Activated naive CD8-positive, alpha-beta T cell treated with anti-CD3 and anti-CD28 coated beads, Interleukin-2, amount 50 U/mL, for 24 hours (primary cell): Measurements from ENCODE around the gene DUSP2.
"Not testable (repeated sequence)": the region's sequence is repeated elsewhere in the genome, so short reads cannot be mapped to it uniquely, and the experiment has no call there.

Source experiments
- ATAC-seq: fragments of 150-1000 bp; cut with Tn5 transposase; one replicate; pipeline ENCODE4 v1.10.0; 2021
- DNase-seq: peaks from one replicate; pipeline ENCODE4 v3.0.0; 2021
- H3K27ac Mint-ChIP-seq: one replicate; pipeline ENCODE4 v1.8.0; 2021; ENCODE audit warnings: mild to moderate bottlenecking, mixed read lengths
- H3K27me3 Mint-ChIP-seq: one replicate; pipeline ENCODE4 v1.8.0; 2021; ENCODE audit warnings: mixed read lengths
- H3K36me3 Mint-ChIP-seq: one replicate; pipeline ENCODE4 v1.8.0; 2021; ENCODE audit warnings: low read depth, mixed read lengths
- H3K4me1 Mint-ChIP-seq: one replicate; pipeline ENCODE4 v1.8.0; 2021; ENCODE audit warnings: mixed read lengths
- H3K4me3 Mint-ChIP-seq: one replicate; pipeline ENCODE4 v1.8.0; 2021; ENCODE audit warnings: mild to moderate bottlenecking, moderate library complexity, mixed read lengths
- H3K9me3 Mint-ChIP-seq: one replicate; pipeline ENCODE4 v1.8.0; 2021; ENCODE audit warnings: mixed read lengths

DUSP2 gene

DNA sequence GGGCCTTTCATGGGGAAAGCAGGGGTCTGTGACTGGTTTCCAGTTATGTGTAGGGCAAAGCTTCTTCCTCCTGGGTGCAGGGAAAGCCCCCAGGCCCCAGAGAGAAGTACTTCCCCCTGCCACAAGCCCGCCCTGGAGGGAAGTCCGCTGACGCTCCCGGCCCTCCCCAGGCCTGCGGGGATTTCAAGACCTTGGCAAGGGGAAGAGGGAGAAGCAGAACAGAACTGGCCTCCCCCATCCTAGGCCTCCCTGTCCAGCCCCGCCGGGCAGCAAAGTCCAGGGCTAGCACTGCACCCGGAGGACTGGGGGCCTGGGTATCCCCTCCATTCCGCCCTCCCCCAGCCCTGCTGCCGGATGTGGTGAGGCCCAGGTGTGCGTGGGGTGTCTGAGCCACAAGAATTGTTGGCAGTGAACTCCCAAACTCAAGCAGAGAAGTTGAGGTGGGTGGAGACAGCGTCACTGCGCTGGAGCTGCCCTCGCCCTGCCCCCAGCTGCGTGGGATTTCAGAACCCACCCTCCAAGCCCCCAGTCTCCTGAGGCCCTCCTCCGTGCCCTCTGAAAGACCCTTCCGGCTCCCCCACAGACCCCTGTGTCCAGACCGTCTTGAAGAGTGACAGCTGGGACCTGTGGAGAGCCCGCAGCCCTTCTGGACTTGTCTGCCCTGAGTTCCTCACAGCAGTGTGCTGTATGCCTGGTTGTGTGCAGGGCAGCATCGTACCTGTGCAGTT lies 1.1 kb upstream of the DUSP2 start:
- Mint-ChIP-seq H3K27me3 (peaks cover 2% of the 10 kb centered on the region), H3K9me3 (no peaks in the 10 kb centered on the region), H3K4me1 (peaks cover 68% of the 10 kb centered on the region), H3K4me3 (peak overlapping the region; percentile 86), H3K27ac (peak overlapping the region; percentile 98), H3K36me3 (peaks cover 33% of the 10 kb centered on the region)
- ATAC-seq (peak; percentile 17), DNase-seq (peak; percentile 91)

DNA sequence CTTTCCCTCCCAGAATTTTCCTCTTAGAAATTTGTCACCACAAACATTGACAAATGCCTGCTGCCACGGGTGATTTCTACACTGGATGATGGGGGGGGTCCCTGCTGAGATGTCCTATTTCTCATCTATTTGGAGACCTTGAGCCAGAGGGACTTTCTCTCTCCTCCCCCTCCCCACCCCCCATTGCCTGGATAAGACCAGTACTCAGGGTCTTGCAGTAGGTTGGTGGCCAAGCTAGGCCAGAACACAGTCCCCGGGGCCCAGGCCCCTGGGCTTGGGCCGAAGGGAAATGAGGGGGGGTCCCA lies 560 bp upstream of the DUSP2 start:
- H3K4me1 Mint-ChIP-seq, result peaks cover 68% of the 10 kb centered on the region
- DNase-seq (no peak), ATAC-seq (no peak)
- peak overlapping the region; percentile 98 for H3K27ac Mint-ChIP-seq
- peaks cover 33% of the 10 kb centered on the region for H3K36me3 Mint-ChIP-seq
- H3K9me3 Mint-ChIP-seq, result no peaks in the 10 kb centered on the region
- H3K4me3 Mint-ChIP-seq, result peak overlapping the region; percentile 86
- peaks cover 2% of the 10 kb centered on the region for H3K27me3 Mint-ChIP-seq

DNA sequence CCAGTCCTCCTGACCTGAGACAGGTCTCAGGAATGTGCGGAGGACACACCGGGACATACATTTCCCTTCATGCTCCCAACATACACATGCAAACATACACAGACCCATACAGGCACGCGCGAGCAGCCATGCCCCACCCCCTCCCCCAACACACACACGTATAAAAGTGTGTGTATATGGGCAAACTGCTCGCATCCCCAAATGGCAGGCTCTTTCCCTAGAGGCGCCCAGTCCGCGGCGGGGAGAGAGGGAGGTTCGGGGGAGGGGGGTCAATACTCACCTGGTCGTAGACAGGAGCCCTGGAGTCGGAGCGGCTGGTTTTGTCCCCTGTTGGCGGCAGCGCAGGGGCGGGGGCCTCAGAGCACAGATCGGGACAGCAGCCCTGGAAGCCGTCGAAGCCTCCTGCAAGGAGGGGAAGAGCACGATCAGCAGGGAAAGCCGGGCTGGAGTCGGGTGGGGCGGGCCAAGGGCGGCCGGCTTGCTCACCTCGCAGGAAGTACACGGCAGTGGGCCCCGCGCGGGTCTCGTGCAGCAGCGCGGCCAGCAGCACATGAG lies 682 bp downstream of the DUSP2 start:
- peaks cover 65% of the 10 kb centered on the region for H3K4me1 Mint-ChIP-seq
- peak overlapping the region; percentile 94 for H3K4me3 Mint-ChIP-seq
- DNase-seq, result peak; percentile 56
- H3K9me3 Mint-ChIP-seq, result no peaks in the 10 kb centered on the region
- peaks cover 34% of the 10 kb centered on the region for H3K36me3 Mint-ChIP-seq
- H3K27ac Mint-ChIP-seq, result peak overlapping the region; percentile 97
- peaks cover 2% of the 10 kb centered on the region for H3K27me3 Mint-ChIP-seq
- no peak for ATAC-seq

DNA sequence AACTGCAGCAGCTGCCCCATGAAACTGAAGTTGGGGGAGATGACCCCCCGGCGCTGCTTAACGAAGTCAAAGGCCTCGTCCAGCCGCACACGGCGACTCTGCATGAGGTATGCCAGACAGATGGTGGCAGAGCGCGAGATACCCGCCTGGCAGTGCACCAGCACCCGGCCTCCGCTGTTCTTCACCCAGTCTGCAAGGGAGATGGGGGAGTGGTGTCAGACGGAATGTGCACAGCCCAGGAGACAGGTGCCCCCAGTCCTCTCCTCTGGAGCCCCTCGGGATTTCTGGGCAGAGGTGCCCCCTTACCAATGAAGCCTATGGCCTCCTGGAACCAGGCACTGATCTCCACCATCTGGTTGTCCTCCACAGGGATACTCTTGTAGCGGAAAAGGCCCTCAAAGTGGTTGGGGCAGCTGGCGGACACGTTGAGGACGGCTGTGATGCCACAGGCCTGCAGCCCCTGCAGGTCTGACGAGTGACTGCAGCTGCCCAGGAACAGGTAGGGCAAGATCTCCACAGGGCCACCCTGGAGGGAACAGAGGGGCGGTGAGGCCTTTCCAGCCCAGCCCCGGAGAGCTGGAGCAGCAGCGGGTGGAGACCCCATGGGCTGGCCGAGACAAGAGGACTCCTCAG lies 1.3 kb downstream of the DUSP2 start:
- Mint-ChIP-seq H3K4me3 (peak overlapping the region; percentile 94), H3K36me3 (peaks cover 34% of the 10 kb centered on the region), H3K27ac (peak overlapping the region; percentile 97), H3K4me1 (peaks cover 65% of the 10 kb centered on the region), H3K27me3 (peaks cover 2% of the 10 kb centered on the region), H3K9me3 (no peaks in the 10 kb centered on the region)
- ATAC-seq (no peak), DNase-seq (no peak)

DNA sequence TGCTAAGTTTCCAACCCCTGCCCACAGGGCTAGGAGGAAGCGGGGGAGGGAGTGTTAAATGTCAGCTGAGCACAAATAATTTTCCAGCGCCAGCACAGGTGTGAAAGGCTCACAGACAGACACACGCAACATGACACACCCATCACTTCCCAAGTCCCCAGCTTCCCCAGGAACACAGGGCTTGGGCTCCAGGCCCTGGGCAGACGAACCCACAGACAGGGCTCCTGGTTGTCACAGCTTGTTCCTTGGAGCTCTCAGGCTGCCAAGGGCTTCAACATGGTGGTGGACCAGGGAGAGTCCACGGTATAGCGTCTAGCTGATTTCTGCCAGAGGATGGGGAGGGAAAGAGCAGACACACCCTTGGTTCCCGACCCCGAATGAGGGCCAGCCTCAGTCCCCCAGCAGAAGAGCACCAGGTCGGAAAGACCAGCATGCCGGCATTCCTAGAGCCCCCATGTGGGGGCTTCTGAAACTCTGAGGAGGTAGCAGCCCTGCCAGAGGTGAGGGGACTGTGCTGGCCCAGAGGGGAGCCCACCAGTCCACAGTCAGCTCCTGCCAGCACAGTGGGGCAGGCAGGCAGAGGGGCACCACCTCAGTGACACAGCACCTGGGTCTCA lies 1.9 kb downstream of the DUSP2 start:
- H3K27ac Mint-ChIP-seq, result peak overlapping the region; percentile 97
- DNase-seq (no peak), ATAC-seq (no peak)
- peak overlapping the region; percentile 94 for H3K4me3 Mint-ChIP-seq
- H3K27me3 Mint-ChIP-seq, result peaks cover 2% of the 10 kb centered on the region
- H3K36me3 Mint-ChIP-seq, result peaks cover 34% of the 10 kb centered on the region
- peaks cover 62% of the 10 kb centered on the region for H3K4me1 Mint-ChIP-seq
- H3K9me3 Mint-ChIP-seq, result no peaks in the 10 kb centered on the region

DNA sequence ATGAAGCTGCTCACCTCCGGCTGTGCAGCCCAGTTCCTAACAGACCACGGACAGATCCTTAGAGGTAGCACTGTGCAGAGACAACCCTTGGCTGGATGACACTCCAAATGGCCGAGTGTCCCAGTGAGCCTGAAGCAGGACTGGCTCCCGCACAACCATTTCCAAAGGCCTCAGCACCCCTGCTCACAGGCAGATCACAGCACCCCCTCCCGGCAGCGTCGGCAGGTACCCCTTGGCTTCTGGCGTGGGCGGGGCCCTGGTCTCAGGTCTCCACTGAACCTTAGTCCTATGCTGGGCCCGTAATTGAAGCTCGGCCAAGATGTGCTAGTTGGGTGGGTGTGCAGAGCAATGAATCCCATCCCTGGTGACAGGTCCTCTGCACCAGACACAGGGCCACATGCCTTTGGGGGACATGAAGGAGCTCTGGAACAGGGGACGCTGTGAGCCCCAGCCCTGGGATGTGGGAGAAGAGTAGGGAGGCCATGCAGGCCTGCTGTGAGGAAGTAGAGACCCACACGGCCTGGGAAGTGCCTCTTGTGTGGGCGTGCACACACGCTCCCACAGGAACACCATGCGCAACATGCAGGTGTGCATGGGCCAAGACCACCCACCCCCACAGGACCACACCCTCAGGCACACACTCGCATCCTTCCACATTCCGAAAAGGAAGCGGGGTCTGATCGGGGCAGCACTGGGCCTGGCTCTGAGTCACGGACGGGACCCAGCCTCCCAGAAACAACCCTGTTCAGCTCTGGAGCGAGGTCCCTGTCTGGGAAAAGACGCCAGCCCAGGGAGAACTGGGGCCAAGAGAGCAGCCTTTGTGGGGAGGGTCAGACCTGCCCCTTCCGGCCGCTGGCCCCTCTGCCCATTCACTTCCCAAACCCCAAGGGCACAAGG lies 2.8 kb downstream of the DUSP2 start:
- no peaks in the 10 kb centered on the region for H3K9me3 Mint-ChIP-seq
- H3K4me3 Mint-ChIP-seq, result peak overlapping the region; percentile 94
- DNase-seq, result peak; percentile 86
- H3K27ac Mint-ChIP-seq, result peak overlapping the region; percentile 97
- H3K4me1 Mint-ChIP-seq, result peaks cover 55% of the 10 kb centered on the region
- H3K36me3 Mint-ChIP-seq, result peaks cover 34% of the 10 kb centered on the region
- ATAC-seq, result peak; percentile 10
- H3K27me3 Mint-ChIP-seq, result peaks cover 2% of the 10 kb centered on the region

DNA sequence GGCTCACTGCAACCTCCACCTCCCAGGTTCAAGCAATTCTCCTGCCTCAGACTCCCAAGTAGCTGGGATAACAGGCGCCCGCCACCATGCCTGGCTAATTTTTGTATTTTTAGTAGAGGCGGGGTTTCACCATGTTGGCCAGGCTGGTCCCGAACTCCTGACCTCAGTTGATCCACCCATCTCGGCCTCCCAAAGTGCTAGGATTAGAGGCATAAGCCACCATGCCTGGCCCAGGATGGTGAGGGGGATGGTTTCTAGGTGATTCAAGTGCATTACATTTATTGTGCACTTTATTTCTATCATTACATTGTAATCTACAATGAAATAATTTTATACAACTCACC lies 3.6 kb downstream of the DUSP2 start:
- ATAC-seq, H3K9me3 Mint-ChIP-seq, DNase-seq, H3K27me3 Mint-ChIP-seq: not testable (repeated sequence)
- peaks cover 34% of the 10 kb centered on the region for H3K36me3 Mint-ChIP-seq
- peak overlapping the region; percentile 97 for H3K27ac Mint-ChIP-seq
- H3K4me3 Mint-ChIP-seq, result peak overlapping the region; percentile 94
- peaks cover 46% of the 10 kb centered on the region for H3K4me1 Mint-ChIP-seq

DNA sequence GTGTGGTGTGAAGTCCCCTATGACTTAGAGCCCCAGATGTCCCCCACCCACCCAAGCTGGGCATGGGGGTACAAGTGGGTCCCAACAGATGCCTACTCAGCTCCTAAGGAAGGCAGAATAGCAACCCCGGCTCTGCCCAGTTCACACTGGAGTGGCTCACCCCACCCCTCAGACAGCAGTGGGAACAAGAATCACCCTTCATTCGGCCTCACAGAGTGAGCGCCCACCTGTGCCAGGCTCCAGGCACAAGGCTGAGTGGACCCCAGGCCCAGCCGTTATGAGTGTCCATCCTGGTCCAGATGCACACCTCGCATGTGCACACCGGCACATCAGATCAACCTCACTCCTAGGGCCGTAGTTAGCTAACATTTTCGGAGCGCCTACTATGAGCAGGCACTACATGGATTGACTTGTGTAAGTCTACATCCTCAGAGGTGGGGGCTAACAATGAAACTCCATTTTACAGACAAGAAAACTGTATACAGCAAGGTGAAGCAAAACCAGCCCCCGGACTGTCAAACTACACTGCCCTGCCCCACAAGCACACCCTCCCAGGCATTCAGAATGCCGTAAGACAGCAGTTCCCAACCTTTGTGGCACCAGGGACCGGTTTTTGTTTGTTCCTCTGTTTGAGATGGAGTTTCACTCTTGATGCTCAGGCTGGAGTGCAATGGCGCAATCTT lies 4.2 kb downstream of the DUSP2 start:
- Mint-ChIP-seq H3K9me3 (no peaks in the 10 kb centered on the region), H3K36me3 (peaks cover 33% of the 10 kb centered on the region), H3K4me3 (peak overlapping the region; percentile 94), H3K27me3 (no peaks in the 10 kb centered on the region), H3K27ac (peak overlapping the region; percentile 18), H3K4me1 (peaks cover 42% of the 10 kb centered on the region)
- DNase-seq, result no peak
- ATAC-seq, result no peak

DNA sequence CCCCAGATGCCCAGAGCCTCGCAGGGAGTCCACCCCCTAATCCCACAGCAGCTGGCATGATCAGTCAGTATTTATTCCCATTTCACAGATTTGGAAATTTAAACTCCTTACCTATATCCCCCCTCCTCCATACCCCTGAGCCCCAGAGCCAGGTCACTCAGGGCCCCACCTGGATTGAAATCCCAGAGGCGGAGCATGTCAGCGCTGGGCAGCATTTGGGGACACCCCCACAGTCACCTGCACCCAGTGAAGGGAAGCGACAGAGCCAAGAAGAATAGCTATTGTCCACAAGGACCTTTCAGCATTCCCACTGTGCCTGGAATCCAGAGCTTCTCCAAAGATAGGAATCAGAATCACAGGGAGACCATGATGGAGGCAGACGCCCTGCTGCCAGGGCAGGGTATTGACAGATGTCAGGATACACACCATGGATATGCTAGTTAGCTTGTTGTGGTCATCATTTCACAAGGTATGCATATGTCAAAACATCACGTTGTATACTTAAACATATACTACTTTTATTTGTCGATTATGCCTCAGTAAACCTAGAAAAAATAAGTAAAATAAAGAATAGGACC lies 6.0 kb downstream of the DUSP2 start:
- no peaks in the 10 kb centered on the region for H3K9me3 Mint-ChIP-seq
- peak overlapping the region; percentile 34 for H3K4me3 Mint-ChIP-seq
- peaks cover 34% of the 10 kb centered on the region for H3K4me1 Mint-ChIP-seq
- no peaks in the 10 kb centered on the region for H3K27me3 Mint-ChIP-seq
- peaks cover 28% of the 10 kb centered on the region for H3K36me3 Mint-ChIP-seq
- ATAC-seq (no peak), DNase-seq (no peak)
- peak overlapping the region; percentile 73 for H3K27ac Mint-ChIP-seq

DNA sequence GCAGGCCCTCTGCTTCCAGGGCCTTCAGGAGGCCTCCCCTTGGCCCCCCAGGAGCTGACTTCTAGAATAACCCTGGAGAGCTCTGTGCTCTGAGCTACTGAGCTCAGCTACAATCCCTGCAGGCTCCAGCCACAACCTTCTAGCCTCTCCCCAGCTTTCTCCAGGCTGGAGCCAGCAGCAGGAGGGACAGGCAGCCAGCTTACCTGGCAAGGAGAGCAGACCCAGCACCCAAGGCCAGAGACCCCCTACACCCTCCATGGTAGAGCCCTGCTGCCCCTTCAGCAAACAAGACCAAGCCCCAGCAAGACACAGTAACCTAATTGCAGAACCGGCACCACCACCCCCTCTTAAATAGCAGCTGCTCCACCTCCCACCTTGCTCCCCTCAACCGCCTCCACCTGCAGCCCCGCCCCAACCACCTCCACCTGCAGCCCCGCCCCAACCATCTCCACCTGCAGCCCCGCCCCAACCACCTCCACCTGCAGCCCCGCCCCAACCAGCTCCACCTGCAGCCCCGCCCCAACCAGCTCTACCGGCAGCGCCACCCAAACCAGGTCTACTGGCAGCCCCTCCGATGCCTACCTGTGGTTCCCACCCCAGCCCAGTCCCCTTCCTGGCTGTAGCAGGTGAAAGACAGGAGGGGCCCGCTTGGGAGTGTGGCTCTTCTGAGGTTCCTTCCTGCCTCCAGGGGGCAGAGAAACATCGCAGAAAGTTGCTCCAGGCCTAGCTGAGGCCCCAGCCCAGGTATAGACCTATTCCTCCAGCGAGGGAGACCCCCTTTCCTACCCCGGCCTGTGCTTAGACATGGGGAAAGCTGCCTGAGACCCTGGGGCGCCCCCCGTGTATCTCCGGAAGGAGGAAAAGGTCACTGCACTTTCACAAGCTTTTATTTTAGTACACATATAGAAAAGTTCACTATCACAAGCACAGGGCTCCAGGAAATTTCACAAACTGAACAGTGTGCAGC lies 6.8 kb downstream of the DUSP2 start, which contains the start of gene ASTL:
TSS of gene ASTL (minus strand) at position 324 of the 967 bp plus-strand sequence. CDS start at position 258, 66 bp downstream.
- Mint-ChIP-seq H3K4me3 (peak within 1 kb of the TSS; percentile 34), H3K9me3 (no peaks in the 10 kb centered on the region), H3K4me1 (peaks cover 33% of the 10 kb centered on the region), H3K27ac (peak within 1 kb of the TSS; percentile 73), H3K36me3 (peaks cover 20% of the 10 kb centered on the region), H3K27me3 (no peaks in the 10 kb centered on the region)
- peak; percentile 70 for DNase-seq
- peak; percentile 50 for ATAC-seq

DNA sequence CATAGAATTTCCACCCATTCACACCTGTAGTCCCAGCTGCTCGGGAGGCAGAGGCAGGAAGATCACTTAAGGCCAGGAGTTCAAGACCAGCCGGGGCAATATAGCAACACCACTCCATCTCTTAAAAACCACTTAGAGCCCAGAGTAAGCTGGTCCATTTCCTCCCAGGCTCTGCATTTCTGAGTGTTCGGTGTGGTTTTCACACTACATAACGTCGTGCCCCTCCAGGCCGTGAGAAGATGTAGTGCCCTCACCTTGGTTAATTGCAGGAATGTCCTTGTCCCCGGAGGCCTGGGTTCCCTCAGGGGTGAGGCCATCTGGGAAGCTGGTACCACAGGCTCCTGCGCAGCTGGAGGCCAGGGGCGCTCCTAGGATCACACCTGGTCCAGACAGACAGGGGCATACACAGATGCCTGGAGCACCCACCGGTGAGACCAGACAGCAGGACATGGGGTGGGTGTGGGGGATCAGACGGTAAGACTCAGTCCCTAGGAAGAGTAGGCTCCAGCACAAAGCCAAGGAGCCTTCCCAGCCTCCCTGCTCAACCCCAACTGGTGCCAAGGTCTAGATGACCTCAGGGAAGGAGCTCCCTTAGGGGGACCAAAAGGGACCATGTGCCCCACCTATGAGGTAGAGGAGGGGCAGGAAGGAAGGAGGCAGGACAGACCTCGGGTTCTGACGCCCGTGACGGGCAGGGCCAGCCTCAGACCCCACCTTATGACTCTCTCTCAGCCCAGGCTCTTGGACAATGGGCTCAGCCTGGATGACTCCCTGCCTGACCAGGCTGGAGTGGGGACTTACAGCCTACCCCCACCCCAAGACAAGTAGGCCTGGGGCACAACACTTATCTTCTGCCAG lies 7.7 kb downstream of the DUSP2 start:
- no peaks in the 10 kb centered on the region for H3K27me3 Mint-ChIP-seq
- no peak overlapping the region for H3K27ac Mint-ChIP-seq
- H3K9me3 Mint-ChIP-seq, result no peaks in the 10 kb centered on the region
- H3K4me1 Mint-ChIP-seq, result peaks cover 29% of the 10 kb centered on the region
- no peak overlapping the region for H3K4me3 Mint-ChIP-seq
- no peak for DNase-seq
- peaks cover 11% of the 10 kb centered on the region for H3K36me3 Mint-ChIP-seq
- ATAC-seq, result no peak

DNA sequence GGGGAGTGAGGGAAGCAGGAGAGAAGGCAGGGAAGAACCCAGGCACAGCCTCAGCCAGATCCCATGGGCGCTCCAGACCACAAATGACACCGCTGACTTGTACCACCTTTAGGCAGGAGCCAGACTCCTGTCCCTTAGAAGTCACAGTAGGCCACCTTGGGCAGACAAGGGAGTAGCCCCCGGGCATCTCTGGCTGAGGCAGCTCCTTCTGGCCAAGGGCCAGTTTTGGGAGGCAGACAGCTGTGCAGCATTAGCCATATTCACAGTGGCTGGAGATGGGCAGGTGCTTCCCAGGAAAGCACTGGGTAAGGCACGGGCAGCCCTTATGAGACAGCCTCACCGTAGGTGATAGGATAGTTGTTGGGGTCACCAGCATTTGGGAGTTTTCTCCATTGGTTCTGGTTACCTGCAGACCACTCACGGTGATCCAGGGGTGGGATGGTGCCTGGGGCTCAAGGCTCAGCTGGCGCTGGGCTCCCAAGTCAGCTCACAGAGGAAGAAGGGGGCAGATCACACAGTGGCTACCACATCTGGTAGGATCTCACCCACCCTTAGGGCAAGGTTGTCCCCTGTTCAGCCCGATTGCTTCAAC lies 9.0 kb downstream of the DUSP2 start:
- Mint-ChIP-seq H3K27ac (no peak overlapping the region), H3K4me3 (no peak overlapping the region), H3K27me3 (no peaks in the 10 kb centered on the region), H3K9me3 (no peaks in the 10 kb centered on the region), H3K4me1 (peaks cover 30% of the 10 kb centered on the region), H3K36me3 (peaks cover 1% of the 10 kb centered on the region)
- no peak for ATAC-seq
- DNase-seq, result no peak
